Tibial artery (tissue), 4 donors: ENCODE data around the gene TSSK2.
A peak's percentile ranks its signal among the peaks of the same experiment; 100 is the strongest.

ENCODE experiments used
- DNase-seq, 2 donors: peaks; one replicate each; pipeline ENCODE4 v3.0.0-alpha.2; 2019
- H3K27ac ChIP-seq, 2 donors: fragments of 200-600 bp; sonication (generic) in 1 of 2; 1 replicate in 1 of 2; 2 replicates in 1 of 2; pipeline ENCODE4 v1.5.1; 2018 to 2019; ENCODE audit warnings: mild to moderate bottlenecking in 1 of 2
- H3K27me3 ChIP-seq, 2 donors: fragments of 200-600 bp; sonication (generic) in 1 of 2; one replicate each; pipeline versions ENCODE4 v1.5.1 to v1.6.0; 2016 to 2019
- H3K36me3 ChIP-seq, 3 donors: fragments of 200-600 bp; sonication (generic) in 2 of 3; one replicate each; pipeline ENCODE4 v1.5.1; 2016 to 2019; ENCODE audit warnings: mild to moderate bottlenecking in 2 of 3
- H3K4me1 ChIP-seq, 4 donors: fragments of 200-600 bp; sonication (generic) in 2 of 4; 1 replicate in 3 of 4; 2 replicates in 1 of 4; pipeline ENCODE4 v1.5.1; 2016 to 2019
- H3K4me3 ChIP-seq, 2 donors: fragments of 200-600 bp; sonication (generic) in 1 of 2; 1 replicate in 1 of 2; 2 replicates in 1 of 2; pipeline ENCODE4 v1.5.1; 2018 to 2019; ENCODE audit warnings: mild to moderate bottlenecking in 2 of 2
- H3K9me3 ChIP-seq, 3 donors: fragments of 200-600 bp; sonication (generic) in 1 of 3; one replicate each; pipeline ENCODE4 v1.5.1; 2016 to 2019
- CTCF ChIP-seq, 2 experiments: fragments of 200-600 bp in 1 of 2; fragments of 450-650 bp in 1 of 2; IDR thresholded peaks; one replicate each; pipeline ENCODE4 v1.5.1; 2017 to 2019; ENCODE audit warnings: antibody characterized with exemption in 2 of 2, mild to moderate bottlenecking in 1 of 2, moderate library complexity in 1 of 2
- intact Hi-C: fragments of 100-400 bp; cut with DNase I; formaldehyde crosslinking; loops from one replicate; pipeline ENCODE4 v1.15.0; 2023; ENCODE audit warnings: low total_unique reads

Gene TSSK2

DNA sequence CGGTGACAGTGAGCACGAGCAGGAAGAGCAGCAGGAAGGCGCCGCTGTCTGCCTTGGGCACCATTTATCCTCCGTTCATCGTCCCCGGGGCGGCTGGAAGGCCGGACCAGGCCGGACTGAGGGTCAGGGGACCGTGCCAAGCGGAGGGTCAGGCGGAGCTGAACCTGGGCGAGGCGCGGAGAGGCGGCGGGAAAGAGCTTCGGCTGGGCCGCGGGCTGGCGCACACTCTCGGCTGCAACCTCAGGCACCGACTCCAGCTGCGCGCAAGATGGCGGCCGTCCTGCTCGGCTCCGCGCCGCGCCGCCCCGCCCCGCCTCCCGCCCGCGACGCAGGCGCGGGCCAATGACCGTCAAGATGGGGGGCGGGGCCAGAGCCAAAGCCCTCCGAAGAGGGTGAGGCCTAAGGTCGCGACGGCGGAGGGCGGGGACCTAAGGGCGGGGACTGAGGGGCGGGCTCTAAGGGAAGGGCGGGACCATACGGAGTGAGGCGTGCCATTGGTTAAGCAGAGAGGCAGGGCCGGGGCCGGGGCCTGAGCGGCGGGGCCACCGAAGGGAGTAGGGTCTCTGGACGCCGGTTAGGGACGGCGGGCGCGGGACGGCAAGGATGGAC is 8.9 kb upstream of the TSSK2 start, which contains the start of gene DGCR2:
DGCR2 (minus strand) TSS at position 270 of the 609 bp plus-strand sequence; CDS start at position 64, 206 bp downstream.
- intact Hi-C loops, result no loop called here

GRCh38 chr22:19122752-19123492 is 8.2 kb upstream of the TSSK2 start:
- no peaks in the 10 kb centered on the region for H3K9me3 ChIP-seq
- H3K4me1 ChIP-seq, result peaks cover 0 to 48% (median 35%) of the 10 kb centered on the region in 4 donors
- H3K36me3 ChIP-seq, result no peaks in the 10 kb centered on the region
- peak overlapping the region; percentile 84 to 96 for H3K4me3 ChIP-seq
- no peak for TF ChIP-seq CTCF (IDR thresholded peaks at IDR 0.05)
- intact Hi-C loops, result no loop called here
- DNase-seq, result peak; percentile 54 to 75
- no peaks in the 10 kb centered on the region for H3K27me3 ChIP-seq
- peak overlapping the region; percentile 89 to 96 for H3K27ac ChIP-seq

More for the DNA sequence above, 8.9 kb upstream of the TSSK2 start, which contains the start of gene DGCR2:
- no peaks in the 10 kb centered on the region for H3K27me3 ChIP-seq
- H3K27ac ChIP-seq, result peak within 1 kb of the TSS; percentile 89 to 96
- peaks cover 0 to 55% (median 38%) of the 10 kb centered on the region in 4 donors for H3K4me1 ChIP-seq
- TF ChIP-seq CTCF (IDR thresholded peaks at IDR 0.05), result no peak
- peak; percentile 96 to 98 for DNase-seq
- H3K36me3 ChIP-seq, result no peaks in the 10 kb centered on the region
- peak within 1 kb of the TSS; percentile 84 to 96 for H3K4me3 ChIP-seq
- no peaks in the 10 kb centered on the region for H3K9me3 ChIP-seq

- Histone ChIP-seq H3K27ac (no peak overlapping the region), H3K9me3 (no peaks in the 10 kb centered on the region), H3K4me3 (no peak overlapping the region), H3K4me1 (peaks cover 0 to 40% (median 26%) of the 10 kb centered on the region in 4 donors), H3K27me3 (no peaks in the 10 kb centered on the region), H3K36me3 (no peaks in the 10 kb centered on the region)
- intact Hi-C loops, result no loop called here
- no peak for TF ChIP-seq CTCF (IDR thresholded peaks at IDR 0.05)
- DNase-seq, result no peak
These were observed 7.2 kb upstream of the TSSK2 start for GRCh38 chr22:19123936-19124335.

DNA sequence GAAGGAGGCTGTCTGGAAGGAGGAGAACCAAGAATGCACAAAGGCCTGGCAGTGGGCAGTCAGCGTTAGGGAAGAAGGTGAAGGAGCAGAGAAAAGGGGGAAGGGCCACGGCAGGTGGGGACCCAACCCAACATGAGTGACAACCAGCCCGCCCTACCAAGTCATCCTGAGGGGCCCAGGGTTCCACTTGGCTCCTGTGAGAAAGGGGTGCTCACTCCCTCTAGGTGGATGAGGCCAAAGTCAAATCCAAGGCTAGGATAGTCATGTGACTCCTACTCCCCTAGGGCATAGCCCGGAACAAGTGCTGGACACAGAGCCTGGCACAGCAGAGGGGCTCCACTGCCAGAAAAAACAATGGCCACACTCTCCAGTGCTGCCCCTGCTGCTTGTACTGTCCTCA is 6.7 kb upstream of the TSSK2 start:
- no peaks in the 10 kb centered on the region for H3K36me3 ChIP-seq
- no peak overlapping the region for H3K27ac ChIP-seq
- H3K4me1 ChIP-seq, result peaks cover 0 to 35% (median 24%) of the 10 kb centered on the region in 4 donors
- TF ChIP-seq CTCF (IDR thresholded peaks at IDR 0.05), result no peak
- no peak for DNase-seq
- H3K4me3 ChIP-seq, result no peak overlapping the region
- no peaks in the 10 kb centered on the region for H3K27me3 ChIP-seq
- intact Hi-C loops, result no loop called here
- H3K9me3 ChIP-seq, result no peaks in the 10 kb centered on the region

GRCh38 chr22:19125011-19125410 is 6.1 kb upstream of the TSSK2 start:
- intact Hi-C loops, result no loop called here
- H3K27ac ChIP-seq, result no peak overlapping the region
- DNase-seq, result no peak
- H3K4me3 ChIP-seq, result no peak overlapping the region
- H3K9me3 ChIP-seq, result no peaks in the 10 kb centered on the region
- no peaks in the 10 kb centered on the region for H3K36me3 ChIP-seq
- no peak for TF ChIP-seq CTCF (IDR thresholded peaks at IDR 0.05)
- no peaks in the 10 kb centered on the region for H3K27me3 ChIP-seq
- H3K4me1 ChIP-seq, result peaks cover 0 to 29% (median 17%) of the 10 kb centered on the region in 4 donors
